H1 (cell line): ENCODE measurements around the gene CLASP2. TPM values are rescaled to one million over a fixed set of nuclear protein-coding genes. Genes with fewer than 3 reads are reported as not detected.
A peak's percentile ranks its signal among the peaks of the same experiment; 100 is the strongest.

Source experiments
- CTCF ChIA-PET: fragments of 300-600 bp; sonication (Branson Sonifier 250); formaldehyde crosslinking; loops from one replicate; lab custom pipeline; 2021; ENCODE audit not compliant: partially characterized antibody; lab: Charles Lee
- POLR2A ChIA-PET: fragments of 300-600 bp; sonication (Branson Sonifier 250); formaldehyde crosslinking; loops from one replicate; lab custom pipeline; 2021; ENCODE audit warnings: inconsistent platforms; ENCODE audit not compliant: partially characterized antibody; lab: Charles Lee
- DNase-seq, 2 experiments: peaks; one replicate each; pipeline versions ENCODE4 v3.0.0 to v3.0.0-alpha.2; 2010 to 2022; ENCODE audit warnings: low spot score in 2 of 2, low read depth in 1 of 2, mixed read lengths in 1 of 2
- FAIRE-seq: peaks from 2 replicates; lab custom pipeline; 2011; peaks lifted over from hg19 to GRCh38; lab: Jason Lieb, UNC
- H2AFZ ChIP-seq: 2 replicates; pipeline ENCODE4 v1.8.1; 2012; ENCODE audit warnings: low read length, inconsistent platforms
- H2AK5ac ChIP-seq: 2 replicates; pipeline ENCODE4 v1.6.1; 2013; ENCODE audit warnings: low read depth, low read length
- H2BK120ac ChIP-seq: replicated peaks from 2 replicates; pipeline ENCODE3; 2013; ENCODE audit warnings: low read depth, low read length, inconsistent platforms
- H2BK12ac ChIP-seq: 2 replicates; pipeline ENCODE4 v1.6.1; 2013; ENCODE audit warnings: low read depth, low read length
- H2BK15ac ChIP-seq: 2 replicates; pipeline ENCODE4 v1.6.1; 2013; ENCODE audit warnings: low read length
- H2BK20ac ChIP-seq: 2 replicates; pipeline ENCODE4 v1.6.1; 2013; ENCODE audit warnings: low read length
- H2BK5ac ChIP-seq: 2 replicates; pipeline ENCODE4 v1.6.1; 2013; ENCODE audit warnings: low read depth, low read length
- H3K14ac ChIP-seq: 2 replicates; pipeline ENCODE4 v1.6.1; 2013; ENCODE audit warnings: inconsistent platforms; ENCODE audit not compliant: insufficient read length
- H3K18ac ChIP-seq: 2 replicates; pipeline ENCODE4 v1.6.1; 2013; ENCODE audit warnings: low read length; ENCODE audit errors: extremely low read depth
- H3K23ac ChIP-seq: 2 replicates; pipeline ENCODE4 v1.6.1; 2013; ENCODE audit warnings: inconsistent platforms; ENCODE audit not compliant: insufficient read length
- H3K23me2 ChIP-seq: 2 replicates; pipeline ENCODE4 v1.6.1; 2013; ENCODE audit warnings: low read depth, low read length
- H3K27ac ChIP-seq: 2 replicates; pipeline ENCODE4 v1.6.1; 2011; ENCODE audit warnings: low read depth, low read length, inconsistent platforms
- H3K27me3 ChIP-seq, 4 experiments: replicated peaks in 1 of 4; 1 replicate in 1 of 4; 2 replicates in 3 of 4; pipeline versions ENCODE4 v1.6.1 to v1.8.1; 2011 to 2013; ENCODE audit warnings: low read length in 3 of 4, mild to moderate bottlenecking in 3 of 4, inconsistent platforms in 2 of 4, mixed read lengths in 2 of 4, moderate library complexity in 1 of 4; ENCODE audit not compliant: control insufficient read depth in 3 of 4, insufficient read depth in 3 of 4; ENCODE audit errors: extremely low read depth in 1 of 4
- H3K36me3 ChIP-seq, 4 experiments: 2 replicates each; pipeline versions ENCODE4 v1.6.1 to v1.8.1; 2011 to 2013; ENCODE audit warnings: mild to moderate bottlenecking in 4 of 4, low read length in 3 of 4, moderate library complexity in 2 of 4, control low read depth in 1 of 4, inconsistent platforms in 1 of 4; ENCODE audit not compliant: insufficient read depth in 4 of 4, control insufficient read depth in 2 of 4
- H3K4ac ChIP-seq: replicated peaks from 2 replicates; pipeline ENCODE3; 2013; ENCODE audit warnings: low read length, low read depth, mixed read lengths, inconsistent platforms; ENCODE audit not compliant: insufficient read length
- H3K4me1 ChIP-seq, 4 experiments: replicated peaks in 1 of 4; 1 replicate in 1 of 4; 2 replicates in 3 of 4; pipeline versions ENCODE4 v1.6.1 to v1.8.1; 2011 to 2013; ENCODE audit warnings: low read length in 3 of 4, inconsistent platforms in 2 of 4, mixed read lengths in 1 of 4; ENCODE audit not compliant: insufficient read depth in 4 of 4, control insufficient read depth in 3 of 4
- H3K4me2 ChIP-seq, 2 experiments: 2 replicates each; pipeline versions ENCODE4 v1.6.1 to v1.8.1; 2011 to 2013; ENCODE audit warnings: low read depth in 2 of 2, low read length in 2 of 2, control low read depth in 1 of 2, inconsistent platforms in 1 of 2, mild to moderate bottlenecking in 1 of 2; ENCODE audit not compliant: insufficient read depth in 1 of 2
- H3K4me3 ChIP-seq, 4 experiments: fragments of 200-600, 300-600 bp in 1 of 4; sonication (generic), shearing (Covaris generic), sonication (Bioruptor Twin) in 1 of 4; 2 replicates each; pipeline versions ENCODE4 v1.5.1 to v1.8.1; 2011 to 2016; ENCODE audit warnings: low read length in 4 of 4, low read depth in 3 of 4, control low read depth in 2 of 4, inconsistent platforms in 2 of 4, mild to moderate bottlenecking in 2 of 4, mixed read lengths in 1 of 4, moderate library complexity in 1 of 4; ENCODE audit not compliant: insufficient read depth in 2 of 4; ENCODE audit errors: extremely low read depth in 1 of 4
- H3K56ac ChIP-seq: replicated peaks from 2 replicates; pipeline ENCODE3; 2013; ENCODE audit warnings: low read depth, mild to moderate bottlenecking, mixed read lengths, low read length, inconsistent platforms; ENCODE audit not compliant: insufficient read length
- H3K79me1 ChIP-seq: 2 replicates; pipeline ENCODE4 v1.6.1; 2013; ENCODE audit warnings: low read depth, low read length, control low read depth
- H3K79me2 ChIP-seq, 2 experiments: 2 replicates each; pipeline versions ENCODE4 v1.6.1 to v1.8.1; 2012 to 2013; ENCODE audit warnings: low read length in 2 of 2, mild to moderate bottlenecking in 2 of 2, inconsistent platforms in 1 of 2; ENCODE audit not compliant: insufficient read depth in 2 of 2, control insufficient read depth in 1 of 2
- H3K9ac ChIP-seq, 4 experiments: replicated peaks in 1 of 4; 1 replicate in 1 of 4; 2 replicates in 3 of 4; pipeline versions ENCODE4 v1.6.1 to v1.8.1; 2011 to 2013; ENCODE audit warnings: low read depth in 3 of 4, low read length in 3 of 4, control low read depth in 2 of 4, mild to moderate bottlenecking in 2 of 4, moderate library complexity in 2 of 4, inconsistent platforms in 1 of 4; ENCODE audit errors: extremely low read depth in 1 of 4
- H3K9me3 ChIP-seq, 2 experiments: 2 replicates each; pipeline versions ENCODE4 v1.6.1 to v1.8.1; 2012 to 2013; ENCODE audit warnings: mild to moderate bottlenecking in 2 of 2, moderate library complexity in 2 of 2, control low read depth in 1 of 2, inconsistent platforms in 1 of 2, low read depth in 1 of 2, low read length in 1 of 2, mixed read lengths in 1 of 2; ENCODE audit not compliant: insufficient read depth in 2 of 2
- H4K20me1 ChIP-seq, 2 experiments: replicated peaks in 1 of 2; 2 replicates each; pipeline versions ENCODE3 to v1.8.1; 2011 to 2013; ENCODE audit warnings: inconsistent platforms in 2 of 2, low read length in 2 of 2, mild to moderate bottlenecking in 1 of 2; ENCODE audit not compliant: insufficient read depth in 2 of 2, control insufficient read depth in 1 of 2
- H4K5ac ChIP-seq: 2 replicates; pipeline ENCODE4 v1.6.1; 2013; ENCODE audit warnings: low read length, low read depth, mixed read lengths, inconsistent platforms; ENCODE audit not compliant: insufficient read length
- H4K8ac ChIP-seq: 2 replicates; pipeline ENCODE4 v1.8.0; 2013; ENCODE audit warnings: mild to moderate bottlenecking, moderate library complexity, low read length, inconsistent platforms; ENCODE audit not compliant: insufficient read depth; ENCODE audit errors: extremely low read depth
- H4K91ac ChIP-seq: replicated peaks from 2 replicates; pipeline ENCODE3; 2013; ENCODE audit warnings: low read length, mixed read lengths, inconsistent platforms; ENCODE audit not compliant: insufficient read length
- CBX8 ChIP-seq: fragments of 300-800, 300-1000 bp; sonication (generic); IDR thresholded peaks from 2 replicates; pipeline ENCODE4 v1.7.1; 2016; ENCODE audit warnings: low read depth, low read length, borderline replicate concordance
- CEBPB ChIP-seq: IDR thresholded peaks from 2 replicates; pipeline ENCODE4 v1.6.1; 2012; ENCODE audit warnings: low read depth, low read length
- CHD2 ChIP-seq: IDR thresholded peaks from 2 replicates; pipeline ENCODE4 v1.6.1; 2012; ENCODE audit warnings: low read length, improper control_type of control experiment
- GABPA ChIP-seq: IDR thresholded peaks from 2 replicates; pipeline ENCODE4 v1.6.1; 2011; ENCODE audit warnings: mild to moderate bottlenecking, low read length, moderate library complexity, borderline replicate concordance; ENCODE audit not compliant: insufficient read depth
- POLR2AphosphoS5 ChIP-seq: IDR thresholded peaks from 2 replicates; pipeline ENCODE4 v1.6.1; 2011; ENCODE audit warnings: low read depth, low read length
- WGBS, 2 experiments: shearing (Covaris generic) in 1 of 2; methylation state at CpG; one replicate each; pipeline versions ENCODE4 v1.1.6 to v1.1.7; 2013 to 2015; ENCODE audit warnings: low lambda C conversion rate in 2 of 2, mixed read lengths in 2 of 2, inconsistent platforms in 1 of 2, low coverage in 1 of 2, missing lambda C conversion rate in 1 of 2; ENCODE audit not compliant: insufficient replicate concordance in 2 of 2, insufficient coverage in 1 of 2, insufficient read length in 1 of 2; ENCODE audit errors: extremely low coverage in 1 of 2, missing lambda C conversion rate in 1 of 2; 5-methylcytosine and 5-hydroxymethylcytosine counted together
- polyA plus RNA-seq, 7 experiments: library from polyadenylated mRNA; depleted of rRNA in 3 of 7; stranded (reverse) in 5 of 7; unstranded in 2 of 7; fragments of >200 nt in 5 of 7; fragments of 200-250 nt in 2 of 7; gene quantifications; 1 replicate in 5 of 7; 2 replicates in 1 of 7; 4 replicates in 1 of 7; pipeline versions ENCODE4 v1.2.1 to v1.2.3, GENCODE V29; 2011 to 2013; ENCODE audit warnings: missing spikeins in 2 of 7, mixed read lengths in 2 of 7
- total RNA-seq: library from RNA; stranded (reverse); fragmentation: NEBNext Ultra II Directional; extraction: Animal tissue kit (Norgen Biotek cat#: 25700); gene quantifications from 2 replicates; pipeline ENCODE4 v1.2.1, GENCODE V29; 2021

CLASP2 gene
- total and polyA plus RNA-seq, 2 of the 8 experiments (the other 6 are each of a cell fraction or from before 2014, with no cell fraction given), result 21.7 to 58.0 TPM

DNA sequence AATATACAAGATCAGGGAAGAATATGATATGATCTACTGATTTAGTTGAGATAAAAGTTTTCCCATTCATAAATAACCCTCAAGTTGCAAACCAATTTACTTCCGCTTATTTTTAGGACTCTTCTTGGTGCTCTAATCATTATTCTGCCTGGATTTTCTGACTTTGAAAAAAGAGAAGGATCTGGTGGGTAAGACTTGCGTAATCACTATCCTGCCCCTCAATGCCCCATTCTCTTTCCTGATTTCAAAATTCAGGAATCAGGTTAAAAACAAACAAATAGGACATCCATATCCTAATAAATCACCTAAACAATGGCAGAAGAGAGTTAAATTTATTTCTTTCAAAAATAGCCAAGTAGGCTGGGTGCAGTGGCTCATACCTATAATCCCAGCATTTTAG, 127.5 kb downstream of the CLASP2 start:
- H4K91ac ChIP-seq, result no peak overlapping the region
- H3K4me1 ChIP-seq, result no peaks in the 10 kb centered on the region
- H3K23ac ChIP-seq, result no peak overlapping the region
- peaks cover 0 to 13% (median under 1%) of the 10 kb centered on the region in 4 experiments; a peak in 5 of 8 replicates for H3K36me3 ChIP-seq
- no peak overlapping the region for H3K14ac ChIP-seq
- no peak overlapping the region for H4K5ac ChIP-seq
- H3K27me3 ChIP-seq, result no peaks in the 10 kb centered on the region
- no peak overlapping the region for H2AFZ ChIP-seq
- no peak overlapping the region for H3K56ac ChIP-seq
- no peak for TF ChIP-seq CHD2
- no peak for TF ChIP-seq GABPA
- TF ChIP-seq CEBPB, result peak; percentile 60; the same call in 1 of the 2 replicates
- TF ChIP-seq POLR2AphosphoS5, result no peak
- TF ChIP-seq CBX8, result no peak
- no peaks in the 10 kb centered on the region for H3K79me1 ChIP-seq
- no peaks in the 10 kb centered on the region for H4K20me1 ChIP-seq
- H3K4ac ChIP-seq, result no peak overlapping the region
- H4K8ac ChIP-seq, result no peak overlapping the region
- no peak overlapping the region for H3K9ac ChIP-seq
- no peak overlapping the region for H2BK120ac ChIP-seq
- no peak overlapping the region for H2BK20ac ChIP-seq
- H2AK5ac ChIP-seq, result no peak overlapping the region
- H2BK15ac ChIP-seq, result no peak overlapping the region
- 86% methylated on average over 2 of the region's 2 CpGs; no CpG with 5 or more reads in 1 of the 2 experiments for WGBS, 2 experiments
- H3K9me3 ChIP-seq, result no peaks in the 10 kb centered on the region
- H2BK12ac ChIP-seq, result no peak overlapping the region
- H3K4me3 ChIP-seq, result no peak overlapping the region
- H3K79me2 ChIP-seq, result no peaks in the 10 kb centered on the region
- FAIRE-seq (no peak), DNase-seq (no peak)
- no peak overlapping the region for H2BK5ac ChIP-seq
- ChIA-PET CTCF (no interaction called here), POLR2A (no interaction called here)
- no peak overlapping the region for H3K18ac ChIP-seq
- no peak overlapping the region for H3K4me2 ChIP-seq
- no peak overlapping the region for H3K27ac ChIP-seq
- H3K23me2 ChIP-seq, result no peaks in the 10 kb centered on the region
